Activated CD4-positive, alpha-beta T cell treated with anti-CD3 and anti-CD28 coated beads, Interleukin-2, amount 50 U/mL, for 24 hours (primary cell): ENCODE measurements around the gene NEDD4L.

Experiments
- DNase-seq, 2 donors: peaks; one replicate each; pipeline ENCODE4 v3.0.0-alpha.2; 2020; ENCODE audit warnings: low read depth in 1 of 2, low spot score in 1 of 2

Gene NEDD4L

GRCh38 chr18:58391231-58391825 lies 347.3 kb downstream of the NEDD4L start:
- no peak for DNase-seq

- no peak for DNase-seq
Observed at GRCh38 chr18:58391932-58392323, 347.9 kb downstream of the NEDD4L start.

GRCh38 chr18:58392324-58393000 lies 348.4 kb downstream of the NEDD4L start:
- DNase-seq, result no peak

GRCh38 chr18:58393295-58393694 lies 349.3 kb downstream of the NEDD4L start:
- DNase-seq, result no peak

GRCh38 chr18:58394046-58394445 lies 350.0 kb downstream of the NEDD4L start:
- DNase-seq, result no peak

GRCh38 chr18:58394602-58395425 lies 350.8 kb downstream of the NEDD4L start:
- no peak for DNase-seq

- no peak for DNase-seq
Observed at GRCh38 chr18:58396144-58396543, 352.1 kb downstream of the NEDD4L start.

- no peak for DNase-seq
Observed at GRCh38 chr18:58396966-58397365, 352.9 kb downstream of the NEDD4L start.

- no peak for DNase-seq
Observed at GRCh38 chr18:58397385-58398132, 353.5 kb downstream of the NEDD4L start.

GRCh38 chr18:58398648-58399398 lies 354.8 kb downstream of the NEDD4L start:
- DNase-seq, result no peak

GRCh38 chr18:58400331-58400870 lies 356.4 kb downstream of the NEDD4L start:
- DNase-seq, result peak in 1 of 2 donors; percentile 22

GRCh38 chr18:58401191-58401590 lies 357.2 kb downstream of the NEDD4L start:
- DNase-seq, result no peak

- no peak for DNase-seq
Observed at GRCh38 chr18:58402247-58402646, 358.2 kb downstream of the NEDD4L start.

- no peak for DNase-seq
Observed at GRCh38 chr18:58402951-58403702, 359.1 kb downstream of the NEDD4L start.

- DNase-seq, result no peak
Observed at GRCh38 chr18:58403799-58404455, 359.9 kb downstream of the NEDD4L start.

- no peak for DNase-seq
Observed at GRCh38 chr18:58405107-58405898, 361.3 kb downstream of the NEDD4L start.

- no peak for DNase-seq
Observed at GRCh38 chr18:58407263-58407648, 363.2 kb downstream of the NEDD4L start.

- DNase-seq, result no peak
Observed at GRCh38 chr18:58407649-58408407, 363.8 kb downstream of the NEDD4L start.
